ENCODE measurements around the gene ZNF444. TPM values are rescaled to one million over a fixed set of nuclear protein-coding genes. Genes with fewer than 3 reads are reported as not detected.
A peak's percentile ranks its signal among the peaks of the same experiment; 100 is the strongest.

ZNF444 gene
- 10 to 100 TPM; 27.4 to 48.2 (median 38.2) TPM for total RNA-seq
- 10 to 100 TPM in 1 of 2 donors, 1 to 10 TPM in 1; 7.3 to 25.5 TPM for polyA plus RNA-seq
- long read RNA-seq, donor 1, full-length matches to known transcripts: 10 of 23 reads
- long read RNA-seq, donor 1, partial matches to known transcripts: 4 of 23 reads
- long read RNA-seq, donor 1, other reads (novel, unspliced or antisense): 9 of 23 reads
- long read RNA-seq, donor 2, partial matches to known transcripts: 0 of 5 reads
- long read RNA-seq, donor 2, other reads (novel, unspliced or antisense): 0 of 5 reads
- long read RNA-seq, donor 3, full-length matches to known transcripts: 47 of 77 reads
- long read RNA-seq, donor 3, partial matches to known transcripts: 21 of 77 reads
- long read RNA-seq, donor 3, other reads (novel, unspliced or antisense): 9 of 77 reads

- no peaks in the 10 kb centered on the region for H3K9me3 ChIP-seq
- H3K27ac ChIP-seq: peak within 1 kb of the TSS; percentile 57 to 90
- intact Hi-C loops (cut with DNase I): loop anchor here in 2 of 4 donors (2.0 to 10.0 kb wide), 3 partner anchors 20 to 164 kb away; partner anchors contain the start of gene ZNF787 (in 1 of the 2)
- peak within 1 kb of the TSS; percentile 65 for H3K4me3 ChIP-seq
- peaks cover 4% of the 10 kb centered on the region for H3K4me1 ChIP-seq (ENCODE audit: insufficient read depth)
- TF ChIP-seq POLR2A (IDR thresholded peaks at IDR 0.05) (peak; percentile 50), CTCF (IDR thresholded peaks at IDR 0.05) (no peak), EP300 (IDR thresholded peaks at IDR 0.05) (peak; percentile 51)
- H3K36me3 ChIP-seq: no peaks in the 10 kb centered on the region
- 0 to 1% (median 1%) methylated on average over 45 to 56 of the region's 56 CpGs for WGBS, 3 donors
- peak; percentile 99 for DNase-seq
- H3K27me3 ChIP-seq: no peaks in the 10 kb centered on the region
Observed at GRCh38 chr19:56140583-56141416, at the start of gene ZNF444. Gene ZNF444, plus strand, starts transcription at chr19:56141287. Its CDS starts 5,625 bp downstream, at chr19:56146912.

- Histone ChIP-seq H3K27me3 (no peaks in the 10 kb centered on the region), H3K36me3 (no peaks in the 10 kb centered on the region), H3K4me3 (no peak overlapping the region), H3K27ac (no peak overlapping the region), H3K4me1 (ENCODE audit: insufficient read depth) (no peaks in the 10 kb centered on the region), H3K9me3 (no peaks in the 10 kb centered on the region)
- TF ChIP-seq CTCF (IDR thresholded peaks at IDR 0.05): no peak
- DNase-seq: no peak
- 87 to 94% (median 92%) methylated on average over 38 of the region's 38 CpGs for WGBS, 3 donors
- intact Hi-C loops (cut with DNase I): no loop called here
Observed at GRCh38 chr19:56091751-56092546, 49.1 kb upstream of the ZNF444 start.

DNA sequence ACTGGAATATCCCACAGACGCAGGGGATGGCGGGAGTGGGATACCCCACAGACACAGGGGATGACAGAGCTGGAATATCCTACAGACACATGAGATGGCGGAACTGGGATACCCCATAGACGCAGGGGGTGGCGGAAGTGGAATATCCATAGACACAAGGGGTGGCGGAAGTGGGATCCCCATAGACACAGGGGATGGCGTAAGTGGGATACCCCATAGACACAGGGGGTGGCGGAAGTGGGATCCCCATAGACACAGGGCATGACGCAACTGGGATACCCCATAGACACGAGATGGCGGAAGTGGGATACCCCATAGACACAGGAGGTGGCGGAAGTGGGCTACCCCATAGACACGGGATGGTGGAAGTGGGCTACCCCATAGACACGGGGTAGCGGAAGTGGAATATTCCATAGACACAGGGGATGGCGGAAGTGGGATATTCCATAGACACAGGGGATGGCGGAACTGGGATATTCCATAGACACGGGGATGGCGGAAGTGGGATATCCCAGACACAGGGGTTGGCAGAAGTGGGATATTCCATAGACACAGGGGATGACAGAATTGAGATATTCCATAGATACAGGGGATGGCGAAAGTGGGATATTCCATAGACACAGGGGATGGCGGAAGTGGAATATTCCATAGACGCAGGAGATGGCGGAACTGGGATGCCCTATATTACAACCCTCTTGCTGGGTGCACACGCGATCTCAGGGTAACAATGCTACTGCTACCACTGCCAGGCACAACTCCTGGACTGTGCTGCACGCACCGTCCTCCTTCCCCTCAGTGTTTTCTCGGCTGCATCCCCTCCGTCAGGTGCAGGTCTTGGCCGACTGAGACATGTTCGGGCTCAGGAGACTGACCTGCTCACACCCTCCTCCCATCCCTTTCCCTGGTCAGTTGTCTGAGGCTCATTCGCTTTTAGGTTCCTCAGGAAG lies 48.1 kb upstream of the ZNF444 start:
- Histone ChIP-seq H3K9me3 (no peaks in the 10 kb centered on the region), H3K27ac (no peak overlapping the region), H3K36me3 (no peaks in the 10 kb centered on the region), H3K4me3 (no peak overlapping the region), H3K27me3 (no peaks in the 10 kb centered on the region), H3K4me1 (ENCODE audit: insufficient read depth) (no peaks in the 10 kb centered on the region)
- no peak for DNase-seq
- WGBS, 3 donors: 97 to 98% (median 97%) methylated on average over 32 of the region's 32 CpGs
- intact Hi-C loops (cut with DNase I): no loop called here
- TF ChIP-seq CTCF (IDR thresholded peaks at IDR 0.05): no peak
- no peak for TF ChIP-seq POLR2A (IDR thresholded peaks at IDR 0.05)
- TF ChIP-seq EP300 (IDR thresholded peaks at IDR 0.05): no peak
